UCSD-AML1 (cell line): ENCODE measurements around the gene ZNF563.
"Not testable (repeated sequence)": the region's sequence is repeated elsewhere in the genome, so short reads cannot be mapped to it uniquely, and the experiment has no call there.

Source experiments
- DNase-seq: peaks from one replicate; lab custom pipeline; 2025; ENCODE audit not compliant: unreplicated experiment; lab: John Stamatoyannopoulos, UW

Gene ZNF563

DNA sequence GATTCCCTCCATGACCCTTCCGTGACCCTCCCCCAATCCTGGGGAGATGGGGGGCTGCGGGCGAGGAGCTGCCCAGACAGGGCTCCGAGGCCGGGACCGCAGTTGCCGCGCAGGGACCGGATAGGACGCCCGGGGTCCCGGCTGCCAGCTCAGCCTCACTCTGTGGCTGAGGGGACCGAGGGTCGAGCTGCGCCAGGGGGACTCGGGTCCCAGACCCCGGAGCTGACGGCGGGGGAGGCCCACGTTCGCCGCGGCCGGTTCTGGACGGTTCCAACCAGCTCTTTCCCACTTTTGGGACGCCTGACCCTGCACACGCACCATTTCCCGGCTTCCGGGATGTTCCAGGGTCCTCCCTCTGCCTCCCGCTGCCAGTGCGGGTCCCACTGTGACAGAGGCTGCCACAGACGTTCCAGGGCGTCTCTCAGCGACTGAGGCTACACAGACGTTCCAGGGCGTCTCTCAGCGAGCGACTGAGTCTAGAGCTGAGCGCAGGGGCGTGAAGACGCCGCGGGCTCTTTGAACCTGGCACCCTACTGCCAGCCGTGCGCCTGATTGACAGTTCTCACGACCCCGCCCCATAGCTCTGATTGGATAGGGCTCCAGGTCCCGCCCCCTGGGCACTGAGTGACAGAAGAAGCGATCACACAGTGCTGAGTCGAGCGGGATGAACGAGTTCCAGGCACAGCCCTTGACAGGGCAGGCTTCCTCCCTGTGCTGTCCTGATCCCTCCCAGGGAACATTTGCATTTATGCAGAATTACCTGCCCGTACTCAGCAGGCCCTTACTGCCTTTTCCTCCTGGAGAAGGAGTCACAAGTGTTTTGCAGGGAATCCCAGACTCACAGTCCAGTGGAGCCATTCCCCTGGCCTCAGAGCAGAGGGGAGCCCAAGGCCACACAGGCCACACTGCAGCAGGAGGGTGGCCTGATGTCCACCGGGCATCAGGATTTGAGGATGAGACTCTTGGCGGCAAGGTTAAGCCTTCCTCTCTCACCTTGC is at the start of gene ZNF563:
Gene ZNF563, minus strand, starts transcription at position 472 of the 998 bp plus-strand sequence. Its CDS starts 151 bp downstream, at position 321.
- DNase-seq: peak; percentile 88

DNA sequence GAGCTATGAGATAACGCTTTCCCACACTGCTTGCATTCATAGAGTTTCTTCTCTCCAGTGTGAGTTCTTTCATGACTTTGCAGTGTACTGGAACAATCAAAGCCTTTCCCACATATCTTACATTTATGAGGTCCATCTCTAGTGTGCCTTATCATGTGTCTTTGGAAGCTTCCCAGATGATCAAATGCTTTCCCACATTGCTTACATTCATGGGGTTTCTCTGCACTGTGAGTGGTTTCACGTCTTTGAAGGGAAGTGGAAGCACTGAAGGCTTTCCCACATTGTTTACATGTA is 47.0 kb upstream of the ZNF563 start:
- DNase-seq: no peak

DNA sequence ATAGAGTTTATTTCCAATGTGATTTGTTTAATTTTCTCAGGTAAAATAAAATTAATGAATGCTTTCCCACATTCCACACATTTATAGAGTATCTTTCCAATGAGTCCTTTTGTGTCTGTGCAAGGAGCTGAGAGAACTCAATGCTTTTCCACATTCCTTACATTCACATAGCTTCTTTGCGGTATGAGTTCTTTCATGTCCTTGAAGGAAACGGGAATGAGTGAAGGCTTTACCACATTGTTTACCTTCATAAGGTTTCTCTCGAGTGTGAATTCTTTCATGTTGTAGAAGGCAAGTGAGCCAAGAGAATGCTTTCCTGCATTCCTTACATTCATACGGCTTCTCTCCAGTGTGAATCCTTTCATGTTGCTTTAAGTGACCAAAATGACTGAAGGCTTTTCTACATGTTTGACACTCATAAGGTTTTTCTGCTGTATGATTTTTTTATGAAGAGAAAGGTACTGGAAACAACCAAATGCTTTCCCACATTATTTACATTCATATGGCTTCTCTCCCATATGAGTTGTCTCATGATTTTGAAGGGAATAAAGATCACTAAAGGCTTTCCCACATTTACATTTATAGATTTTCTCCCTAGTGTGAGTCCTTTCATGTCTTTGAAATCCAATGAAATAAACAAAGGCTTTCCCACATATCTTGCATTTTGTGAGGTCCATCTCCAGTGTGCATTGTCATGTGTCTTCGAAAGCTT is 46.5 kb upstream of the ZNF563 start:
- no peak for DNase-seq

DNA sequence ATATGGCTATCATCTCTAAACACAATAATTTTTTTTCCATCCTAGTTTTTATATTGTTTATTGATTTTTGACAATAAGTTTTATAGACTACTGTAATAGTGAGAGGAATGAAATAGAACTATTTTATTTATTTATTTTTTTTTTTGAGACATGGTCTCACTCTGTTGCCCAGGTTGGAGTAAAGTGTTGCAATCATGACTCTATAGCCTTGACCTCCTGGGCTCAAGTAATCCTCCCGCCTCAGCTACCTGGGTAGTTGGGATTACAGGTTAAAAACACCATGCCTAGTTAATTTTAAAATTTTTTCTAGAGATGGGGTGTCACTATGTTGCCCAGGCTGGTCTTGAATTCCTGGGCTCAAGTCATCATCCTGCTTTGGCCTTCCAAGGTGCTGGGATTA is 40.6 kb upstream of the ZNF563 start:
- DNase-seq: no peak

DNA sequence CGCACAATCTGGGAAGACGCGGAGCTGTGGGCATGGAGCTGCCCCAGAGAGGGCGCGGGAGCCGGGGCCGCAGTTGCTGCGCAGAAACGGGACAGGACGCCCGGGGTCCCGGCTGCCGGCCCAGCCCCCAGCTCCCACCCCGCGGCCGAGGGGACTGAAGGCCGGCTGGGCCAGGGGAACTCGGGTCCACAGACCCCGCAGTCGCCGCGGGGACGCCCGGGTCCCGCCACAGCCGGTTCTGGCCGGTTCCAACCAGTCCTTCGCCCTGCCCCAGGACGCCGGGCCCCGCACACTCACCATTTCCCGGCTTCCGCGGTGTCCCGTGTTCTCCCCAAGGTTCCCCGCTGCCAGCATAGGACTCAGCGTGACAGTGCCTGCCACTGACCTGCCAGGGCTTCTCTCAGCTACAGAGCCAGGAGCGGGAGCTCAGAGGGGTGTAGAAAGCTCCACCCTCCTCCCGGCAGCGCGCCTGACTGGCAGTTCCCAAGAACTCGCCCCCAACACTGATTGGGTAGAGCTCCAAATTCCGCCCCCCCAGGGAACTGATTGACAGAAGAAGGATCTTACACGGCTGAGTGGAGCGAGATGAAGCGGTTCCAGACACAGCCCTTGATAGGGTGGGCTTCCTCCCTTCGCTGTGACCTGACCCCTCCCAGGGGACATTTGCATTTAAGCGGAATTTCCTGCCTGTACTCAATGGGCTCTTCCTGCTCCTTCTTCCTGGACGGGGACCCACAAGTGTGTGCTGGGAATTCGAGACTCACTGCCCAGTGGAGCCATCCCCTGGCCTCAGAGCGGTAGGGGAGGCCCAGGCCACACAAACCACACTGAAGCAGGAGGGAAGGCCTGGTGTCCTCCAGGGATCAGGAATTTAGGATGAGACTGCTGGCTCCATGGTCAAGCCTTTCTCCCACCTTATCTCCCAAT is 32.1 kb upstream of the ZNF563 start, which contains the start of gene ZNF442:
Gene ZNF442, minus strand, starts transcription at position 448 of the 927 bp plus-strand sequence. CDS start 2,052 bp downstream, outside the sequence.
- DNase-seq: peak; percentile 88

DNA sequence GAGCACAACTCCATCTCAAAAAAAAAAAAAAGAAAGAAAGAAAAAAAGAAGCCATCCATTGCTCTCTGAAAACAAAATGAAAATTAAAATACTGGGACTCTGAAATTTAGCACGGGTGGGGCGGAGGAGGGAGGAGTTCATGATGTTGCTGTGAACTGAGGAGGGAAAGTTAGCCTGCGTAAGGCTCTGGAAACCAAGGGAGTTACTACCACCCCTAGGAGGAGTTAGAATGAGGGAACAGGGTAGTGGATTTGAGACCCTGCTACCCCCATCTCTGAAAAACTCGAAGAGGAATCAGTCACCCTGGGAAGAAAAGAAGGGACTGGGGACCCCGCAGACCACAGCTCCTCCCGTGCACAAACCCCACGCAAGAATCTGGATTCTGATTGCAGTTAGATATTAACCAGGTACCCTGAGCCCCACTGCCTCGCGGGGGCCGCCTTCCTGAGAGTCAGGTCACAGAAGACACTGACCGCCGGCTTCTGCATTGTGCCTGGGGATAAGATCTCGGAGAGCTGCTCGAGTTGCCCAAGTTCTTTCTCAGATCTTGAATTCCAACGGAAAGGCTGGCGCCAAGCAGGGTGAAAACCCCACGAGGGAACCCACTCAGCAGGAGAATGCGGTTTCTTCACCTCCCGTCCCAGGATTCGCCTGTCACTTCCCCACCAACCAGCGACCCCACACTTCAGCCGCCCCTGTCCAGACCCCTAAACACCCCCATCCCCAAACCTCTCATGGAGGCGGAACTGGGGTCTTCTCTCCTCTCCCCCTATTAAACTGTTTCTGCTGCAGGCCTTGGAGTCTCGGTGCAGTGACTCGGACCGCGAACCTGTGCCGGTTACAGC is 31.2 kb upstream of the ZNF563 start:
- no peak for DNase-seq

DNA sequence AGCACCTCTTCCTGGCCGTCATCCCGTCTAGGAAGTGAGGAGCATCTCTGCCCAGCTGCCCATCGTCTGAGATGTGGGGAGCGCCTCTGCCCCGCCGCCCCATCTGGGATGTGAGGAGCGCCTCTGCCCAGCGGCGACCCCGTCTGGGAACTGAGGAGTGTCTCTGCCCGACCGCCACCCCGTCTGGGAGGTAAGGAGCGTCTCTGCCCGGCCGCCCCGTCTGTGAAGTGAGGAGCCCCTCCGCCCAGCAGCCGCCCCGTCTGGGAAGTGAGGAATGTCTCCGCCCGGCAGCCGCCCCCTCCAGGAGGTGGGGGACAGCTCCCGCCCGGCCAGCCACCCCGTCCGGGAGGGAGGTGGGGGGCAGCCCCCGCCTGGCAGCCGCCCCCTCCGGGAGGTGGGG is 28.8 kb upstream of the ZNF563 start:
- DNase-seq: not testable (repeated sequence)

DNA sequence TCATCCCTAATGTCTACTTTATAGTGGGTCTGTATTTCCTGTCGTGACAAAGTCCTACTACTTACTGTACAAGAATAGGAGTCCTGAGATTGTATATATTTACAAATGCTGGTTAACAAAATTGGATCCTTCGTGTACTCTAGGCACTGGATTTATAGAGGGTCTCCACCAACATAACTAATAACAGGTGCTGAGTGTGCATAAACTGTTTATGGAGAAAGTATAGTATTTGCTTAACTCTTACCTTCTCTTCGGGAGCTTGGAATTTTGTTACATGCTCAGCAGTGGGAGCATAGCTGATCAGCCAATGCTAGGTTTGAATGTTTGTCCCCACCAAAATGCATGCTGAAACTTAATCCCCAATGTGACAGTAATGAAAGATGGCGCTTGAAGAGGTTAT is 19.9 kb upstream of the ZNF563 start:
- no peak for DNase-seq

DNA sequence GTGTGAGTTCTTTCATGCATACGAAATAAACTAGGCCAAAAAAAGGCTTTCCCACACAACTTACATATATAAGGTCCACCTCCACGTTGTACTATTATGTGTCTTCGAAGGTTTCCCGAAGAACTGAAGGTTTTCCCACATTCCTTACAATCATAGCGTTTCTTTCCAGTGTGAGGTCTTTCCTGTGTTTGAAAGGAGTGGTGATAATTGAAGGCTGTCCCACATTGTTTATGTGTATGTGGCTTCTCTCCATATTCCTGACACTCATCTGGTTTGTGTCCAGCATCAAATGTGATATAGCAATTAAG is 17.4 kb upstream of the ZNF563 start:
- DNase-seq: no peak

DNA sequence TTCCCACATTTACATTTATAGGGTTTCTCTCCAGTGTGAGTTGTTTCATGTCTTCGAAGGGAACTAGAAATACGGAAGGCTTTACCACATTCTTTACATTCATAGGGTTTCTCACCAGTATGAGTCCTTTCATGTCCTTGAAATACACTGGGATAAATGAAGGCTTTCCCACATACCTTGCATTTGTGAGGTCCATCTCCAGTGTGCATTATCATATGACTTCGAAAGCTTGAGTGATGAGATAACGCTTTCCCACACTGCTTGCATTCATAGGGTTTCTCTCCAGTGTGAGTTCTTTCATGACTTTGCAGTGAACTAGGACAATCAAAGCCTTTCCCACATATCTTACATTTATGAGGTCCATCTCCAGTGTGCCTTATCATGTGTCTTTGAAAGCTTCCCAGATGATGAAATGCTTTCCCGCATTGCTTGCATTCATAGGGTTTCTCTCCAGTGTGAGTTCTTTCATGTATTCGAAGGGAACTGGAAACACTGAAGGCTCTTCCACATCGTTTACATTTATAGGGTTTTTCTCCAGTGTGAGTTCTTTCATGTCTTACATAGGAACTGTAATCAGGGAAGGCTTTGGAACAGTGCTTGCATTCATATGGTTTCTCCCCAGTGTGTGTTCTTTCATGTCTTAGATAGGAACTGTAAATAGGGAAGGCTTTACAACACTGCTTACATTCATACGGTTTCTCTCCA is 16.9 kb upstream of the ZNF563 start:
- no peak for DNase-seq

DNA sequence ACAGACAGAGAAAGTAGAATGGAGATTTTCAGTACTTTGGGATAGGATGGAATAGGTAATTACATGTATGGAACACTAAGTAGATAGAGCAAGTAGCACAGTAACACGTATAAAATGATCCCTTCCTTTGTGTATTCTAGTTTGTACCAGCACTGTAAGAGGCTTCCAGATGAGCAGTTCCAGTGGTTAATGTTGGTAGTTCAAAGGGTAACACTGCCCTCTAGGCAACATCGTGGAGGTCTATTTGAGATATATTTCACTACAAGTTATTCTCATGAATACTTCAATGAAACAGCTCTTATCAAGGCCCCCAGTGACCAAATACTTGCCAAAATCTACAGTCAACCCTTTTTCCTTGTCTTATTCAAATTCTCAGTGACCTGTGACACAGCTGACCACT is 13.5 kb upstream of the ZNF563 start:
- no peak for DNase-seq

DNA sequence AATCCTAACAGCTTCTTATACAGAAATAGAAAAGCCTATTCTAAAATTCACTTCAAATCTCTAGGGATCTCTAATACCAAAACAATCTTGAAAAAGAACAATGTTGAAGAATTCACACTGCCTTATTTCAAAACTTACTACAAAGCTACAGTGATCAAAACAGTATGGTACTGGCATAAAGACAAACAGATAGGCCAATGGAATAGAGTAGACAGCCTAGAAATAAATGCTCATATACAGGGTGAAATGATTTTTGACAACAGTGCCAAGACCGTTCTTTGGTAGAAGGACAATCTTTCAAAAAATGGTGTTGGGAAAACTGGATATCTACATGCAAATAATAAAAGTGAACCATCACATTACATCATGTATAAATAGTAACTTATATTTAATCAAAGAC is 11.8 kb upstream of the ZNF563 start:
- DNase-seq: no peak

DNA sequence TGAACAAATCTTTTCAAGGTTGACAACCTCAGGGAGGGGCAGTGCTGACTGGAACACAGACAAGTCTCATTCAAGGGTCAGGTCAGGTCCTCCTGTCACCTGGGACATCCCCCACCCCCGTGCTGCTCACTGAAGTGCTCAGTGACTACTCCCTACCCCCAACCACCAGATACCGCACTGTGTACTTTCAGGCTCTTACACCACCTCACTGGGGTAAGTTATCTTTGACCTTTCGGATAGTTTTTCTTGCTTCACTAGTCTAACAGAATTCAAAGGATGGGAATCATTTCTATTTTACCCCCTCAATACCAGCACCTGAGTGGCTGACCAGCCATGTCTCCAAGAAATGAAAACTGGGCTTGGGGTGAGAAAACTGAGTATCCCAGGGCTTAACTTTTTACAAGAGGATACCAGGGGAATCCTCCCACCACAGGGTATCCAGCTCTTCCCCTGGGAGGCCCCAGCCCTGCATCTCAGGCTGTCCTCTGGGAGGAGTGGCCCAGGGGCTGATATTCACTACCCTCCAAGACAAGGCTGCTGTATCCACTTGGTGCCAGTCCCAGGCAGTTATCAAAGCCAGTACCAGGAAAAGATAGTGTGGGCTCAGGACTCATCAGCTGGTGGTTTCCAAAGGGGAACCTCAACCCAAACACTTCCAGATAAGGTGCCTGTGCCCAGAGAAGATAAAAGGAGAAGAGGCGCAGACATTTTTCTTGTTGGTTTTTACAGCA is 2.1 kb downstream of the ZNF563 start:
- DNase-seq: no peak

DNA sequence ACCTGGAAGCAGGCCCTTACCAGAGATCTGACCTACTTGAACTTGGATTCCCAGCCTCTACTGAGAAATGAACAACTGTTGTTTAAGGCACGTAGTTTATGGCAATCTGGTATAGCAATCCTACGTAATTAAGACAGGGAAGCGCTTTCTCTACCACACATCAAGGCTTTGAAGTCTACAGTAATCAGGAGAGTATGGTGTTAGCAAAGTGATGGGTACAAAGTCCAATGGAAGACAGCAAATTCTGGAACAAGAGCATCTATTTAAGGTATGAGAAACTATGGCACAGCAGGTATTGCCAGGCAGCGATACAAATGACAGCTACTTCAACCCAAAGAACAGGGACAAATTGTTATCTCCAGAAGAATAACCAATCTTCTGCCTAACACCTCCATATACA is 3.1 kb downstream of the ZNF563 start:
- DNase-seq: no peak

DNA sequence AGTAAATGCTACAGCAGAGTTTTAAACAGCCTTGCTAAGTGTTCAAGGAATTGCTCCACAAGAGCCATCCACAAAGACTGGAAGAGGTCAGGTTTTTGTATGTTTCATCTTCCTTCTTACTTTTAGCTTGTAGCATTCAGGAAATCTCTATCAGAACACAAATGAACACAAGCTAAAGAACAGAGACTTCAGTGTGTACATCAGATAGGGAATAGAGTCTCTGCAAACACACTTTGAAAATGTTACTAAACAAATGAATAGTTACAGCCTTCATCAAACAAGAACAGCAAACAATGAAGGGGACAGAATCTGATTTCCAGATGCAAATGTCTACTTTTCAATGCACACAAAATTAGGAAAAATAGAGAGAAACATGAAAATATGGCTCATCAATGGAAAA is 7.7 kb downstream of the ZNF563 start:
- no peak for DNase-seq

DNA sequence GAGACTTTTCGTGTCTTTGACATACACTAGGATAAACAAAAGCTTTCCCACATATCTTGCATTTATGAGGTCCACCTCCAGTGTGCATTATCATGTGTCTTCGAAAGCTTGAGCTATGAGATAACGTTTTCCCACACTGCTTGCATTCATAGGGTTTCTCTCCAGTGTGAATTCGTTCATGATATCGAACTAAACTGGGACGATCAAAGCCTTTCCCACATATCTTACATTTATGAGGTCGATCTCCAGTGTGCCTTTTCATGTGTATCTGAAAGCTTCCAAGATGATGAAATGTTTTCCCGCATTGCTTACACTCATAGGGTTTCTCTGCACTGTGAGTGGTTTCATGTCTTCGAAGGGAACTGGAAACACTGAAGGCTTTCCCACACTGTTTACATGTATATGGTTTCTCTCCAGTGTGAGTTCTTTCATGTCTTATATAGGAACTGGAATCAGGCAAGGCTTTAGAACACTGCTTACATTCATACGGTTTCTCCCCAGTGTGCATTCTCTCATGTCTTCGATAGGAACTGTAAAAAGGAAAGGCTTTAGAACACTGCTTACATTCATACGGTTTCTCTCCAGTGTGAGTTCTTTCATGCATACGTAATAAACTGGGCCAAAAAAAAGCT is 14.5 kb downstream of the ZNF563 start:
- DNase-seq: no peak

DNA sequence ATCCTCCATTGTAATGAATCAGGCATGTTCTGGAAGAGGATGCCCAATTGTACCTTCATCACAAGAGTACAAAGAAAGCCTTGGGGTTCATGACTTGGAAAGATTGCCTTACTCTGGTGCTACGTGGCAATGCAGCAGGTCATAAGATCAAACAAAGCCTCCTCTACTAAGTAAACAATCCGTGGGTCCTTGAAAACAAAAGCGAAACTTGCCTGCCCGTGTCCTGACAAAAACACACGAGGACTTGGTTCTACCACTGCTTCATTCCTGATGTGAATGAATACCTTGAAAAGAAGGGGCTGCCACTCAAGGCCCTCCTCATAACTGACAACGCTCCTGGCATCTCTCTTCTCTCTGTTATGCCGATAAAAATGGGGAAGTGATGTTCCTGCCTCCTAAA is 18.9 kb downstream of the ZNF563 start:
- no peak for DNase-seq

DNA sequence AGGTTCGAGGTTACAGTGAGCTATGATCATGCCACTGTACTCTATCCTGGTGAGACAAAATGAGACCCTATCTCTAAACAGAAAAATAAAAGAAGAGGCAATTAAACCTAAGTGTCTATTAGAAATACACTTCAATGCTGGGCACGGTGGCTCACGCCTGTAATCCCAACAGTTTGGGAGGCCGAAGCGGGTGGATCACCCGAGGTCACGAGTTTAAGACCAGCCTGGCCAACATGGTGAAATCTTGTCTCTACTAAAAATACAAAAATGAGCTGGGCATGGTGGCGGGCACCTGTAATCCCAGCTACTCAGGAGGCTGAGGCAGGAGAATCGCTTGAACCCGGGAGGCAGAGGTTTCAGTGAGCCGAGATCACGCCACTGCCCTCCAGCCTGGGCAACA is 24.5 kb downstream of the ZNF563 start:
- DNase-seq: not testable (repeated sequence)

DNA sequence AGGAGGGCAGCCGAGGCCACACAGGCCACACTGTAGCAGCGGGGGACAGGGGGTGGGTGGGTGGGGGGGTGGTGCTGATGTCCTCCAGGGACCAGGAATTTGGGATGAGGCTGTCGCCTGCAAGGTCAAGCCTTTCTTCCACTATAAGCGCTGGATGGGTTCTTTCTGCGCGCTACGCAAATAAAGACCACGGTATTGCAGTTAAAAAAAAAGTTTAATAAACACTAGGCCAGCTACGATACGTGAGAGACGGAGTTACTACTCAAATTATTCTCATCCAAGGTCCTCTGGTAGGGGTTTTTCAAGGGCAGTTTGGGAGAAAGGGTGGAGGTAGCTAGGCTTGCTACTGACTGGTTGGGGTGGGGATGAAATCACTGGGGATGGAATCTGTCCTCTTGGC is 38.2 kb downstream of the ZNF563 start:
- no peak for DNase-seq
